Measurements from ENCODE around the gene FIGN.

Gene FIGN

DNA sequence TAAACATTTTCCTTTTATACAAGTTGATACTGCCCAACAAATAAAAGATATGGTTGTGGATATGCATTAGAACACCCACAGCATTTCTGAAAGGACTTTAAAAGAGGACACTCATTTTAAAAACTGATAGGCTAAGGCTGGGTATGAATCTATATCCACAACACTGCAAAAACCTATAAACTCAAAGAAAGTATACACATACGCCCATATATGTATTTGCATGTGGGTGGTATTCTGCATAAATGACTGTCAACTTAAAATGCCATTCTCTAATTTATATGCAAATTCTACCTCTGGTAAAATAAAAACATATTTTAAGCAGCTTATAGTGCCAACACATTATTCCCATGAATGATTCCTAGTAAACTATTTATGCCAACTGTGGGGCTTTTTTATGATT, 20.1 kb downstream of the FIGN start:
- in situ Hi-C loops (cut with HindIII; ENCODE audit: low sequenced_read_pairs) = no loop called here
- DNase-seq (ENCODE audit: low read depth, low spot score) = no peak
- H3K4me3 ChIP-seq (ENCODE audit: low read depth, low read length) = no peak overlapping the region
- TF ChIP-seq, protein P1, sequence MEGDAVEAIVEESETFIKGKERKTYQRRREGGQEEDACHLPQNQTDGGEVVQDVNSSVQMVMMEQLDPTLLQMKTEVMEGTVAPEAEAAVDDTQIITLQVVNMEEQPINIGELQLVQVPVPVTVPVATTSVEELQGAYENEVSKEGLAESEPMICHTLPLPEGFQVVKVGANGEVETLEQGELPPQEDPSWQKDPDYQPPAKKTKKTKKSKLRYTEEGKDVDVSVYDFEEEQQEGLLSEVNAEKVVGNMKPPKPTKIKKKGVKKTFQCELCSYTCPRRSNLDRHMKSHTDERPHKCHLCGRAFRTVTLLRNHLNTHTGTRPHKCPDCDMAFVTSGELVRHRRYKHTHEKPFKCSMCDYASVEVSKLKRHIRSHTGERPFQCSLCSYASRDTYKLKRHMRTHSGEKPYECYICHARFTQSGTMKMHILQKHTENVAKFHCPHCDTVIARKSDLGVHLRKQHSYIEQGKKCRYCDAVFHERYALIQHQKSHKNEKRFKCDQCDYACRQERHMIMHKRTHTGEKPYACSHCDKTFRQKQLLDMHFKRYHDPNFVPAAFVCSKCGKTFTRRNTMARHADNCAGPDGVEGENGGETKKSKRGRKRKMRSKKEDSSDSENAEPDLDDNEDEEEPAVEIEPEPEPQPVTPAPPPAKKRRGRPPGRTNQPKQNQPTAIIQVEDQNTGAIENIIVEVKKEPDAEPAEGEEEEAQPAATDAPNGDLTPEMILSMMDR (IDR thresholded peaks at IDR 0.05; ENCODE audit: low read depth, low read length) = no peak

- in situ Hi-C loops (cut with HindIII; ENCODE audit: low sequenced_read_pairs) = no loop called here
- H3K4me3 ChIP-seq (ENCODE audit: low read depth, low read length) = no peak overlapping the region
Measured at GRCh38 chr2:163715199-163715598, 20.6 kb downstream of the FIGN start.

DNA sequence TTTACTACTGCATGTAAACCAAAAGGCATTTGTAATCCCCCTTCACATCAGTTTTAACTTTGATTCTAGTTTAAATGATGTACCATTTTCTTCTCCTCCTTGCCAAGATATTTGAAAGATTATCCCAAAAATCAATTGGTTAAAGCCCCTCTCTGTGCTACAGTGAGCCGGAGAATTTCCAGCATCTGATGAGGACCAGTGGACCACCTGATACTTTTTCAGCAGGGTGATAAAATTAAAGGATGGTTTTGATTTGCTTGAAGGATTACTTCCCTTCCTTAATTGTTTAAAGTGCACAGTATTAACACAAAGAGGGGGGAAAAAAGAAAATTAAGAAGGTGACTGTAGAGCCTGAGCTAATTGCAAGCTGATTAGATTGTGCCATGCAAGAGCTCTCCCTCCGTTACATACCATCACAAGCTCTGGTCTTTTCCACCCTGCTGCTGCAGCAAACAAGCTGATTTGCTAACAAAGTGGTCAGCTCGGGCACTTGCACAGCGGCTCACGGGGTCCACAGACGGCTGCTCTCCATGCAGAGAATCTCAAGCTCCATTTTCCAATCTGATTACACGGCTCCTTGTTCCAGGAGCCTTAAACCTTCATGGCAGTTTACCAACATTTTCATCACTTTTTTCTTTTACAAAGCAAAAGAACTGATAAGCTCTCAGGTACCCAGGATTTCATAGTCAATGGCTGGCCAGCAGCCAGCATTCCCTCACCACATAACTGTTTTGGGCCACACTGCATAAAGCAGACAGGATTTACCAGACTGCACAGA, 22.1 kb downstream of the FIGN start:
- in situ Hi-C loops (cut with HindIII; ENCODE audit: low sequenced_read_pairs) = no loop called here
- TF ChIP-seq, protein P1 (IDR thresholded peaks at IDR 0.05; ENCODE audit: low read depth, low read length) = no peak
- H3K4me3 ChIP-seq (ENCODE audit: low read depth, low read length) = no peak overlapping the region
- DNase-seq (ENCODE audit: low read depth, low spot score) = peak; percentile 24

More at GRCh38 chr2:163715199-163715598, 20.6 kb downstream of the FIGN start:
- DNase-seq (ENCODE audit: low read depth, low spot score) = no peak
- TF ChIP-seq, protein P1 (IDR thresholded peaks at IDR 0.05; ENCODE audit: low read depth, low read length) = no peak

DNA sequence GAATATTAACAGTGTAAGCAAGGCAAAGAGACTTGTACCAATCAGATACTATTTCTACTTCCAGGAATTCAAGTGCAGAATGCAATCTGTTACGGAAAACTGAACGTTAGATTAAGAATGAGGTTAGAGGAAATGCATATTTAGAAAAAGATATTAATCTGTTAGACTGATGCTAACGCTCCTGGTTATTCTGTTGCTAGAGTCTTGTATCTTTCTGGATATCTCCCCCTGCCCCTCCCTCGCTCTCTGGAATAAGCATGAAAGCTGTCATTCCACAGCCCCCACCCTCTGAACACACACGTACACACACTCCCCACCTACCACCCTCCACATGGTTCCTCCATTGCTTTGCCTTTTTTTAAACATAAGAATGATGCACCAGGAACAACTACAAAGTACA, 24.1 kb downstream of the FIGN start:
- in situ Hi-C loops (cut with HindIII; ENCODE audit: low sequenced_read_pairs) = no loop called here
- TF ChIP-seq, protein P1 (IDR thresholded peaks at IDR 0.05; ENCODE audit: low read depth, low read length) = no peak
- no peak overlapping the region for H3K4me3 ChIP-seq (ENCODE audit: low read depth, low read length)
- DNase-seq (ENCODE audit: low read depth, low spot score) = no peak

DNA sequence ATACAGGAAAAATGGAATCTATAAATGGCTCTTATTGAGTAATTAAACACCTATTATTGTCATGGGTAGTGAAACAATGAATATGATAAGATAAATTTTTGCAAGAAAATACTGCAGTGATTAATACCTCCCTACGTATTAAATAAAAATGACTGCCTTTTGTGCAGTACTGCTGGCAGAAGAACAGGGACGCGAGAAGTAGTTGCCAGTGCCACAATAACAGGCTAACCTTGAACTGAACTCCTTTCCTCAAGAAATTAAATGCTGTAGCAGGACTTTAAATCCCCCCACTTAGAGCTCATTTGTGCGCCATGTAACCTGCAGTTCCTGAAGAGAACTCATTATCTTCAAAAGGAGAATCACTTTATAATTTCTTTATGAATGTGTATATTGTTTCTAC, 24.6 kb downstream of the FIGN start:
- DNase-seq (ENCODE audit: low read depth, low spot score) = no peak
- no peak overlapping the region for H3K4me3 ChIP-seq (ENCODE audit: low read depth, low read length)
- TF ChIP-seq, protein P1 (IDR thresholded peaks at IDR 0.05; ENCODE audit: low read depth, low read length) = no peak
- in situ Hi-C loops (cut with HindIII; ENCODE audit: low sequenced_read_pairs) = no loop called here

DNA sequence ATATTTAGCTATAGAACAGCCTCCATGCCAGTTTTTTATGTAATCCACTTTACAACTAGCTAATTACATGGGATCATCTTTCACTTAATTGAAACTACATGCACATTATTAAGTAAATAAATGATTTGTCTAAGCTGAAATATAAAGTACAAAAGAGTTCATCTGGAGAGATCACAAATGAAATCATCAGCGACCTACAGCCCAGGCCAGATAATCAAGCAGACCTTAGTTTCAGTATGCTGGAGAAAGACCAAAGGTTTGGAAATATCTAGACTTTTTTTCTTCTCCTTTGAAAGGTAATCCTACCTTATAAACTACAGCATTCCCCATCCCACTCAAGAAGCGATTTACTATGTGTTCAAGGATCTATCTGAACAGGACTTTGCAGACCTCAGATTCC, 26.5 kb downstream of the FIGN start:
- H3K4me3 ChIP-seq (ENCODE audit: low read depth, low read length) = no peak overlapping the region
- in situ Hi-C loops (cut with HindIII; ENCODE audit: low sequenced_read_pairs) = no loop called here
- no peak for DNase-seq (ENCODE audit: low read depth, low spot score)
- TF ChIP-seq, protein P1 (IDR thresholded peaks at IDR 0.05; ENCODE audit: low read depth, low read length) = no peak
